ENCODE results near the gene PSME1. TPM values are rescaled to one million over a fixed set of nuclear protein-coding genes. Genes with fewer than 3 reads are reported as not detected.
A peak's percentile ranks its signal among the peaks of the same experiment; 100 is the strongest.

The PSME1 gene
- total and polyA plus RNA-seq, 10 of the 15 experiments (the other 5 are each of a cell fraction or from before 2014, with no cell fraction given), result 250 to 1,378 (median 412) TPM

- Histone ChIP-seq H3K4me1 (ENCODE audit: control insufficient read depth, insufficient read depth, low read length) (0 out of 2 replicates have a peak, but pooled peaks cover 3% of the 10 kb centered on the region), H3K4me3 (peak within 1 kb of the TSS; percentile 98), H3K36me3 (ENCODE audit: control insufficient read depth in 2 of 2, insufficient read depth in 2 of 2, low read length in 1 of 2) (peaks cover 0 to 7% of the 10 kb centered on the region in 2 experiments; a peak in 2 of 4 replicates), H3K9ac (ENCODE audit: control insufficient read depth, insufficient read depth, low read length) (peak within 1 kb of the TSS; percentile 100), H3K27ac (ENCODE audit: control insufficient read depth, insufficient read depth) (peak within 1 kb of the TSS; percentile 99), H3K79me2 (ENCODE audit: control insufficient read depth, insufficient read depth, low read length) (peaks cover 24% of the 10 kb centered on the region), H3K9me3 (replicated peaks; ENCODE audit: control insufficient read depth, insufficient read depth, low read length) (no peaks in the 10 kb centered on the region), H2AFZ (ENCODE audit: control insufficient read depth, low read depth, low read length) (peak within 1 kb of the TSS; percentile 36), H3K27me3 (replicated peaks in 1 of 2; ENCODE audit: control insufficient read depth in 2 of 2, insufficient read depth in 2 of 2, low read length in 1 of 2) (no peaks in the 10 kb centered on the region), H4K20me1 (ENCODE audit: control insufficient read depth, insufficient read depth) (no peaks in the 10 kb centered on the region), H3K4me2 (ENCODE audit: control insufficient read depth, insufficient read depth) (peak within 1 kb of the TSS; percentile 64)
- ATAC-seq, result peak; percentile 79
- 2% methylated on average over 55 of the region's 68 CpGs for WGBS (ENCODE audit: insufficient coverage, insufficient replicate concordance, low lambda C conversion rate, missing lambda C conversion rate)
- no peak for FAIRE-seq
- intact Hi-C loops (cut with micrococcal nuclease; ENCODE audit: unreplicated experiment), result loop anchor here (5.0 kb wide), 1 partner anchor 203 kb away; the partner anchor contains the start of genes DHRS1 and NOP9
- ChIA-PET CTCF (interaction anchor here (0.6 to 11.2 kb wide), 17 partner anchors 8 to 428 kb away, joined by 3 to 294 read pairs (median 7); partner anchors contain the start of genes DCAF11, IRF9, LTB4R2 and NRL), SMC1A (ENCODE audit: uncharacterized antibody, unreplicated experiment) (interaction anchor here (0.9 to 9.2 kb wide), 13 partner anchors 12 to 149 kb away, joined by 3 to 195 read pairs (median 7); partner anchors contain the start of genes DCAF11, IPO4, IRF9 and NRL), POLR2A (interaction anchor here (0.7 to 6.8 kb wide), 21 partner anchors 8 to 1614 kb away, joined by 3 to 90 read pairs (median 6); partner anchors contain the start of genes CARMIL3, CHMP4A, DCAF11 and EMC9), RAD21 (ENCODE audit: unreplicated experiment) (interaction anchor here (0.6 to 9.1 kb wide), 17 partner anchors 13 to 935 kb away, joined by 3 to 153 read pairs (median 6); partner anchors contain the start of genes CARMIL3, CIDEB, DCAF11 and IPO4)
- DNase-seq (ENCODE audit: low read depth, low spot score), result no peak
- TSS peak; percentile 80 for BruUV-seq (replicated peaks)
- in situ Hi-C loops (cut with MboI), result loop anchor here (5.0 kb wide), 2 partner anchors 37 to 117 kb away; no protein-coding TSS in a partner anchor
- TF ChIP-seq SMC3 (IDR thresholded peaks at IDR 0.05; ENCODE audit: borderline replicate concordance, low read length) (no peak), NFYB (IDR thresholded peaks at IDR 0.05; ENCODE audit: insufficient read depth, low read depth, low read length) (peak; percentile 60; the same call in 1 of the 2 replicates), RUNX3 (IDR thresholded peaks at IDR 0.05; ENCODE audit: low read length) (peak; percentile 5; the same call in 1 of the 2 replicates), ATF7 (IDR thresholded peaks at IDR 0.05; ENCODE audit: low read depth) (peak; percentile 26; the same call in 1 of the 2 replicates), TCF3 (IDR thresholded peaks at IDR 0.05; ENCODE audit: borderline replicate concordance, insufficient read depth, low read depth, low read length) (peak; percentile 73; the same call in 1 of the 2 replicates), CREB1 (IDR thresholded peaks at IDR 0.05; ENCODE audit: low read depth) (0 out of 2 replicates have a peak, but pooled peaks have one; percentile 16), CHD2 (IDR thresholded peaks at IDR 0.05; ENCODE audit: borderline replicate concordance, low read depth, low read length) (no peak), SMAD5 (IDR thresholded peaks at IDR 0.05; ENCODE audit: low read depth) (peak; percentile 30; the same call in 1 of the 2 replicates), ZNF384 (IDR thresholded peaks at IDR 0.05; ENCODE audit: borderline replicate concordance, low read depth, low read length) (no peak), POLR2AphosphoS5 (IDR thresholded peaks at IDR 0.05; ENCODE audit: low read length) (peak; percentile 35; the same call in 1 of the 2 replicates), ETV6 (conservative IDR thresholded peaks at IDR 0.05 in 1 of 2, IDR thresholded peaks at IDR 0.05 in 1 of 2; ENCODE audit: borderline replicate concordance in 1 of 2, low read depth in 1 of 2) (0 out of 4 replicates have a peak, but pooled peaks of 1 of the 2 experiments have one; percentile 39), NBN (IDR thresholded peaks at IDR 0.05) (0 out of 2 replicates have a peak, but pooled peaks have one; percentile 40), NR2F1 (conservative IDR thresholded peaks at IDR 0.05) (peak; percentile 64; the same call in 1 of the 2 replicates), NFIC (IDR thresholded peaks at IDR 0.05; ENCODE audit: low read depth, low read length) (no peak), EED (IDR thresholded peaks at IDR 0.05; ENCODE audit: low read depth) (peak; percentile 29; the same call in 1 of the 2 replicates), MTA2 (IDR thresholded peaks at IDR 0.05; ENCODE audit: low read depth) (no peak), NKRF (conservative IDR thresholded peaks at IDR 0.05) (peak; percentile 78), RB1 (IDR thresholded peaks at IDR 0.05; ENCODE audit: borderline replicate concordance) (peak; percentile 44; the same call in 1 of the 2 replicates), RFX5 (IDR thresholded peaks at IDR 0.05; ENCODE audit: low read depth, low read length) (no peak; the same call in 1 of the 2 replicates)
Observed at GRCh38 chr14:24093901-24094840, 41.8 kb upstream of the PSME1 start, which contains the start of gene PCK2. Gene PCK2 (plus strand): TSS chr14:24094311. CDS start chr14:24094406, 95 bp downstream.
